Mesendoderm (in vitro differentiated cells): ENCODE results near the gene HMGN4.

Experiments used
- DNase-seq: peaks from one replicate; pipeline ENCODE4 v3.0.0; 2013
- H2AK5ac ChIP-seq: 2 replicates; pipeline ENCODE4 v1.6.1; 2013; ENCODE audit warnings: low read length, inconsistent platforms
- H2BK120ac ChIP-seq: 2 replicates; pipeline ENCODE4 v1.6.1; 2013; ENCODE audit warnings: low read depth, mild to moderate bottlenecking, low read length, moderate library complexity, mixed read lengths
- H2BK15ac ChIP-seq: replicated peaks from 2 replicates; pipeline ENCODE4 v1.6.1; 2013; ENCODE audit warnings: low read depth, mild to moderate bottlenecking, moderate library complexity
- H2BK5ac ChIP-seq: 2 replicates; pipeline ENCODE4 v1.6.1; 2013; ENCODE audit warnings: low read length, inconsistent platforms
- H3K18ac ChIP-seq: 2 replicates; pipeline ENCODE4 v1.6.1; 2013; ENCODE audit warnings: mild to moderate bottlenecking, low read length, mixed read lengths
- H3K23ac ChIP-seq: one replicate; pipeline ENCODE4 v1.6.1; 2013; ENCODE audit warnings: low read length
- H3K27ac ChIP-seq: 2 replicates; pipeline ENCODE4 v1.5.1; 2013; ENCODE audit warnings: low read depth, mild to moderate bottlenecking, inconsistent platforms, low read length, moderate library complexity
- H3K27me3 ChIP-seq: 2 replicates; pipeline ENCODE4 v1.6.1; 2013; ENCODE audit warnings: low read length, control low read depth, mild to moderate bottlenecking, inconsistent platforms; ENCODE audit not compliant: insufficient read depth, poor library complexity
- H3K36me3 ChIP-seq: 2 replicates; pipeline ENCODE4 v1.6.1; 2013; ENCODE audit warnings: low read length, inconsistent platforms; ENCODE audit not compliant: control insufficient read depth, insufficient read depth
- H3K4ac ChIP-seq: one replicate; pipeline ENCODE4 v1.6.1; 2013; ENCODE audit warnings: low read depth, mild to moderate bottlenecking, low read length, moderate library complexity
- H3K4me1 ChIP-seq: 2 replicates; pipeline ENCODE4 v1.6.1; 2013; ENCODE audit warnings: low read depth, low read length, inconsistent platforms; ENCODE audit not compliant: control insufficient read depth
- H3K4me2 ChIP-seq: 2 replicates; pipeline ENCODE4 v1.6.1; 2013; ENCODE audit warnings: low read length
- H3K4me3 ChIP-seq: 2 replicates; pipeline ENCODE4 v1.5.1; 2013; ENCODE audit warnings: mild to moderate bottlenecking, low read length
- H3K56ac ChIP-seq: one replicate; pipeline ENCODE4 v1.6.1; 2013; ENCODE audit warnings: low read length
- H3K79me1 ChIP-seq: 2 replicates; pipeline ENCODE4 v1.6.1; 2013; ENCODE audit warnings: low read length, inconsistent platforms
- H3K79me2 ChIP-seq: 2 replicates; pipeline ENCODE4 v1.6.1; 2013; ENCODE audit warnings: mild to moderate bottlenecking, low read length; ENCODE audit not compliant: control insufficient read depth, insufficient read depth
- H3K9ac ChIP-seq: 2 replicates; pipeline ENCODE4 v1.6.1; 2013; ENCODE audit warnings: low read length, inconsistent platforms
- H4K5ac ChIP-seq: one replicate; pipeline ENCODE4 v1.6.1; 2013; ENCODE audit warnings: low read length
- H4K8ac ChIP-seq: one replicate; pipeline ENCODE4 v1.6.1; 2013; ENCODE audit warnings: low read depth, mild to moderate bottlenecking, control low read depth, low read length, moderate library complexity
- WGBS: extraction: QIAGEN DNeasy Blood & Tissue Kit; methylation state at CpG from one replicate; pipeline ENCODE4 v1.1.7; 2013; ENCODE audit warnings: low lambda C conversion rate, missing lambda C conversion rate; ENCODE audit not compliant: insufficient coverage; ENCODE audit errors: extremely low coverage; 5-methylcytosine and 5-hydroxymethylcytosine counted together

The HMGN4 gene

DNA sequence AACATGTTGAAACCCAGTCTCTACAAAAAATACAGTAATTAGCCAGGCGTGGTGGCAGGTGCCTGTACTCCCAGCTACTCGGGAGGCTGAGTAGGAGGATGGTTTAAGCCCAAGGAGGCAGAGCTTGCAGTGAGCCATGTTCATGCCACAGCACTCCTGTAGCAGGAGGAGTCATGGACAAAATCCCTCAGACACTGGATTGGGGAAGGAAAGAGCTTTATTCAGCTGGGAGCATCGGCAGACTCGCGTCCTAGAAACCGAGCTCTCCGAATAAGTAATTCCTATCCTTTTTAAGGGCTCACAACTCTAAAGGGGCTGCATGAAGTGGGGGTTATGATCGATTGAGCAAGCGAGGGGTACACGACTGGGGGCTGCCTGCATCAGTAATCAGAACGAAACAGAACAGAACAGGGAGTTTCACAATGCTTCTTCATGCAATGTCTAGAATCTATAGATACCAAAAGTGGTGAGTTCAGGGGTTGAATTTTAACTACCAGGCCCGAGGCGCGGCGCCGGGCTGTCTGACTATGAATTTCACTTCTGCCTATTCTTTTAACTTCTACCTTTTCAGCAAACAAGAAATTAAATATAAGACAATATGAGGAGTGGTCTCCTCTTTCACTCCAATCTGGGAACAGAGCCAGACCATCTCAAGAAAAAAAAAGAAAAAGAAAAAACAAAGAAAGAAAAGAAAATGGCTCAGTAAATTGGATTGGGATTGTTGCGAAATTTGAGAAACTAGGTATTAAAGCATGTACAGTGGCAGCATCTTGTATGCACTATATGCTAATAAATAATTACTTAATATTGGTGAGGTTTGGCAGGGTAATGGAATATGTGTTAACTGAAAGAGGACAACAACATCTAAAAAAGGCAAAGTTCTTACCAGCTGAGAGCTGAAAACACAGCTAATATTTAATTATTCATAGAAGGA lies 23.6 kb downstream of the HMGN4 start:
- Histone ChIP-seq H3K9ac (no peak overlapping the region), H3K79me2 (no peaks in the 10 kb centered on the region), H3K27ac (no peak overlapping the region), H3K18ac (no peak overlapping the region), H2BK15ac (no peak overlapping the region), H3K4me2 (no peak overlapping the region), H3K4me3 (no peak overlapping the region), H3K4me1 (no peaks in the 10 kb centered on the region), H4K5ac (no peak overlapping the region), H3K23ac (no peak overlapping the region), H2AK5ac (no peak overlapping the region), H3K36me3 (no peaks in the 10 kb centered on the region), H3K79me1 (no peaks in the 10 kb centered on the region), H4K8ac (no peak overlapping the region), H2BK120ac (no peak overlapping the region), H3K27me3 (no peaks in the 10 kb centered on the region), H3K56ac (no peak overlapping the region), H3K4ac (no peak overlapping the region), H2BK5ac (no peak overlapping the region)
- no peak for DNase-seq
- WGBS = 100% methylated on average over 1 of the region's 17 CpGs

DNA sequence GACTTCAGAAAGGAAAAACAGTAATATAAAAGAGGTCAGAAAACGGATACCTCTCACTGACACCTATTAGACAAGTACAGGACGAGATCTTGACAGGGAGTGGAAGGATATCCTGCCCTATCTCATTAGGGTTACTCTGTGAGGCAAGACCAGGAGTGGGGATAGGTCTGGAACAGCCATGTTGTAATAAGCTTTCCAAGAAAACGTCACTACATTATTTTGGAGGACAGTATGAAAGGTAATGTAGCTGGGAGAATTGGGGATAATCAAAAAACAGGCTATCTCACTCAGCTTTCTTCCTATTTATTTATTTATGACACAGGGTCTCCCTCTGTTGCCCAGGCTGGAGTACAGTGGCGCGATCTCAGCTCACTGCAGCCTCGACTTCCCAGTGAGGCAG lies 25.3 kb downstream of the HMGN4 start:
- no peak overlapping the region for H3K18ac ChIP-seq
- no peak for DNase-seq
- H3K79me2 ChIP-seq = no peaks in the 10 kb centered on the region
- no peak overlapping the region for H3K23ac ChIP-seq
- H3K56ac ChIP-seq = no peak overlapping the region
- no peak overlapping the region for H3K9ac ChIP-seq
- no peak overlapping the region for H2BK5ac ChIP-seq
- H4K5ac ChIP-seq = no peak overlapping the region
- H2BK15ac ChIP-seq = no peak overlapping the region
- no peak overlapping the region for H3K4me3 ChIP-seq
- H3K27me3 ChIP-seq = no peaks in the 10 kb centered on the region
- H3K4me2 ChIP-seq = no peak overlapping the region
- H3K4ac ChIP-seq = no peak overlapping the region
- no peak overlapping the region for H3K27ac ChIP-seq
- H4K8ac ChIP-seq = no peak overlapping the region
- no peaks in the 10 kb centered on the region for H3K4me1 ChIP-seq
- no peak overlapping the region for H2AK5ac ChIP-seq
- no peak overlapping the region for H2BK120ac ChIP-seq
- no peaks in the 10 kb centered on the region for H3K36me3 ChIP-seq
- no CpG with 5 or more reads among the region's 6 CpGs for WGBS
- no peaks in the 10 kb centered on the region for H3K79me1 ChIP-seq

DNA sequence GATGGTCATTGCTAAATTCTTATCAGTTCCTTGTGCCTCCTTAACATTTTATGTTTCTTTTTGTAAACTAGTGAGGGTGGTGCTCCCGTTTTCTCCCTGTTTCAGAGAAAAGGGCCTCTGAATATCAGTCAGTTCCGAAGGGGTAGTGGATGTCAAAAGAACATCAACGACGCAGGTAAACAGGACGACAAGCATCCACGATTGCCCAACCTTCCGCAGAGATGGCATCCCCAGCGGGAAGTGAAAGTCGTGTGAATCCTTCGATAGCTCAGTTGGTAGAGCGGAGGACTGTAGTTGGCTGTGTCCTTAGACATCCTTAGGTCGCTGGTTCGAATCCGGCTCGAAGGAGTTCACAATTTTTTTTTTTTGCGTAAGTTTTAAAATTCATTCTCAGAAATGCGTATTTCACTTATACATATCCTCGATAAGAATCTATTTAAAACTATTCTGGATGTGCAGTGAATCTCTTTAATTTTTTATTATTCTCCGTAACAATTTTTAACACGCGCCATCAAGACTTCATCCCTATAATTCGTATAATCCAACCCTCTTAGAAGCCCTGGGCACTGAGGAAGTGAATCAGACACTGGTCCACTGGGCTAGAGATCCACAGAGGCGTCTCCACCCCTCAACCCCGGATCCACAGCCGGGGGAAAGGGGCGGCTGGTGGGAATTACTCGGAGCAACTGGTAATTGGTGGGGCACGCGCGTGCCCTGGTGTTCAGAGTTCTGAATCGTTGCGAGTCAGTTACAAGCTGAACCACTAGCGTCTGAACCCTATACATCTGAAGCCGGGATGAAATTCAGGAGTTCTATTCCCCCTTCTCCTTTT lies 30.7 kb downstream of the HMGN4 start:
- Histone ChIP-seq H3K4ac (no peak overlapping the region), H3K4me1 (no peaks in the 10 kb centered on the region), H3K36me3 (no peaks in the 10 kb centered on the region), H2BK15ac (no peak overlapping the region), H3K27me3 (no peaks in the 10 kb centered on the region), H3K18ac (no peak overlapping the region), H3K9ac (peak overlapping the region; percentile 62), H3K56ac (peak overlapping the region; percentile 63), H3K79me1 (no peaks in the 10 kb centered on the region), H3K4me2 (peak overlapping the region; percentile 55), H3K27ac (no peak overlapping the region), H2BK5ac (no peak overlapping the region), H2AK5ac (no peak overlapping the region), H3K23ac (no peak overlapping the region), H2BK120ac (no peak overlapping the region), H3K4me3 (peak overlapping the region; percentile 74), H4K5ac (no peak overlapping the region), H3K79me2 (no peaks in the 10 kb centered on the region), H4K8ac (no peak overlapping the region)
- WGBS = no CpG with 5 or more reads among the region's 34 CpGs
- DNase-seq = peak; percentile 94

DNA sequence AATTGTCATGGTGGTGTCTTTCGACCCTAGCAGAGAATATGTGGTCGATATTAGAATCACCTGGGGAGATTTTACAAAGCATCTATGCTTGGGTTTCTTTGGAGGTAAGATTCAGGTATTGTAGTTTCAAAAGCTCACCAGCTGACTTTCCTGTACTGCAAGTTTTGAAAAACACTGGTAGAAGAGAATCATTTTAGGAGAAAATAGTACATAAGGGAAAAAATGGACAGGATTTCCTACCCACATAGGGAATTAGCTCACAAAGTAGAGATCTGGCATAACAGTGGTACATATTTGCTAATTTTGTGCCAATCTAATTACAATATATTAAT lies 31.2 kb downstream of the HMGN4 start:
- Histone ChIP-seq H4K8ac (no peak overlapping the region), H2BK5ac (no peak overlapping the region), H3K27ac (no peak overlapping the region), H2AK5ac (no peak overlapping the region), H3K79me1 (no peaks in the 10 kb centered on the region), H3K4me2 (no peak overlapping the region), H3K4me1 (no peaks in the 10 kb centered on the region), H3K4me3 (no peak overlapping the region), H3K27me3 (no peaks in the 10 kb centered on the region), H3K36me3 (no peaks in the 10 kb centered on the region), H3K79me2 (no peaks in the 10 kb centered on the region), H4K5ac (no peak overlapping the region), H3K9ac (no peak overlapping the region), H2BK15ac (no peak overlapping the region), H3K18ac (no peak overlapping the region), H3K4ac (no peak overlapping the region), H2BK120ac (no peak overlapping the region), H3K23ac (no peak overlapping the region), H3K56ac (no peak overlapping the region)
- no CpG with 5 or more reads among the region's 2 CpGs for WGBS
- no peak for DNase-seq

DNA sequence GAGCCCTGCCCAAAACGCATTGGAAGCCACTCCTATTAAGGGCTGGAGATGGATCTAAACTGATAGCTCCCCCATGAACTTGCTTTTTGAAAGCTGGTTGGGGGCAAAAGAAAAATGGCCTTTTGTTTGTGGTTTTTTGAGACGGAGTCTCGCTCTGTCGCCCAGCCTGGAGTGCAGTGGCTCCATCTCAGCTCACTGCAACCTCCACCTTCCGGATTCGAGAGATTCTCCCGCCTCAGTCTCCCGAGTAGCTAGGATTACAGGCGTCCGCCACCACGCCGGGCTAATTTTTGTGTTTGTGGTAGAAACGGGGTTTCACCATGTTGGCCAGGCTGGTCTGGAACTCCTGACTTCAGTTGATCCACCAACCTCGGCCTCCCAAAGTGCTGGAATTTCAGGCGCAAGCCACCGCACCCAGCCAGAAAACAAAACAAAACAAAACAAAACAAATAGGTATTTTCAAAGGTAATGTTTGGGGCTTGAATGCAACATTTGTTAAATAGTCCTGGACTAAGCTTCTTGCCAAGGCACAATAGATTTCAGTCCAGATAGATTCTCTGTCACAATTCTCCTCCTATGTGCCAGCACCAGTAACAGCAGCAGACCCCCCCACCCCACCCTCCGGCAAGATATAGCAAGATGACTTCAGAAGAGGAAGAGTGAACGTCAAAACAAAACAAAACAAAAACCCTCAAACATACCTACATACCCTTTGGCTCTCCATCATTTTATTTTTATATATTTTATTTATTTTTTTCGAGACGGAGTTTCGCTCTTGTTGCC lies 32.1 kb downstream of the HMGN4 start:
- no peaks in the 10 kb centered on the region for H3K4me1 ChIP-seq
- no peak overlapping the region for H3K27ac ChIP-seq
- H4K5ac ChIP-seq = no peak overlapping the region
- no peak for DNase-seq
- H3K56ac ChIP-seq = no peak overlapping the region
- no peak overlapping the region for H2AK5ac ChIP-seq
- no peaks in the 10 kb centered on the region for H3K79me1 ChIP-seq
- H3K9ac ChIP-seq = no peak overlapping the region
- H3K36me3 ChIP-seq = no peaks in the 10 kb centered on the region
- 100% methylated on average over 1 of the region's 21 CpGs for WGBS
- H3K79me2 ChIP-seq = no peaks in the 10 kb centered on the region
- no peak overlapping the region for H3K18ac ChIP-seq
- H2BK5ac ChIP-seq = no peak overlapping the region
- no peak overlapping the region for H2BK120ac ChIP-seq
- no peak overlapping the region for H3K4ac ChIP-seq
- no peak overlapping the region for H3K4me3 ChIP-seq
- no peak overlapping the region for H4K8ac ChIP-seq
- no peak overlapping the region for H2BK15ac ChIP-seq
- no peak overlapping the region for H3K4me2 ChIP-seq
- H3K23ac ChIP-seq = no peak overlapping the region
- no peaks in the 10 kb centered on the region for H3K27me3 ChIP-seq
